Mesothelial cell of epicardium (in vitro differentiated cells): Measurements from ENCODE around the gene FAM83G. TPM values are rescaled to one million over a fixed set of nuclear protein-coding genes. Genes with fewer than 3 reads are reported as not detected.

ENCODE experiments used
- DNase-seq, 2 experiments: peaks; one replicate each; pipeline ENCODE4 v3.0.0; 2021; ENCODE audit warnings: low spot score in 2 of 2; ENCODE audit not compliant: unreplicated experiment in 2 of 2
- H3K27ac Mint-ChIP-seq: 2 replicates; pipeline ENCODE4 v1.8.0; 2021; ENCODE audit warnings: mixed read lengths
- H3K27me3 Mint-ChIP-seq: 2 replicates; pipeline ENCODE4 v1.8.0; 2021; ENCODE audit warnings: low read depth, mixed read lengths
- H3K36me3 Mint-ChIP-seq: 2 replicates; pipeline ENCODE4 v1.8.0; 2021; ENCODE audit warnings: mixed read lengths
- H3K4me1 Mint-ChIP-seq: 2 replicates; pipeline ENCODE4 v1.8.0; 2021; ENCODE audit warnings: mixed read lengths
- H3K4me3 Mint-ChIP-seq: 2 replicates; pipeline ENCODE4 v1.8.0; 2021; ENCODE audit warnings: mild to moderate bottlenecking, moderate library complexity, mixed read lengths
- H3K9me3 Mint-ChIP-seq: 2 replicates; pipeline ENCODE4 v1.8.0; 2021; ENCODE audit warnings: mixed read lengths
- total RNA-seq: library from RNA; stranded (reverse); gene quantifications from 3 replicates; pipeline ENCODE4 v1.2.1, GENCODE V29; 2021
- TF ChIP-seq, protein P1 (sequence below): fragments of 200-600 bp; sonication (generic); IDR thresholded peaks from one replicate; pipeline ENCODE4 v1.5.0; 2021; ENCODE audit warnings: antibody characterized with exemption; ENCODE audit not compliant: unreplicated experiment

FAM83G gene
- total RNA-seq, 1 donor from 2014 or later: 14.5 TPM

DNA sequence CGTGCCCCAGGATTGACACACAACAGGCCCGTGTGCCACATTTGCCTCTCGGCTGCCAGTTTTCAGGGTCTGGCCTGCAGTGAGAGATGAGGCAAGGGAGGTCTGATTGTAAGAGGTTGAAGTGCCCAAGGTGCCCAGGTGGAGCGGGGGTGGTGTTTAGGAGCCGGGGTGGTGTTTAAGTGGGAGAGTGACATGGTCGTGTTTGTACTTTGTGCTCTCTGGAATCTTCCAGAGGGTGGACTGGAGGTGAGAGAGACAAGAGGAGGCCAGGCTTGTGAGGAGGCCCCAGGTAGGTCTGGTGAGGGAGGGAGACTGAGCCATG is 42.1 kb downstream of the FAM83G start:
- no peak overlapping the region for H3K4me3 Mint-ChIP-seq
- no peak for DNase-seq
- peaks cover 30% of the 10 kb centered on the region for H3K4me1 Mint-ChIP-seq
- TF ChIP-seq, protein P1, sequence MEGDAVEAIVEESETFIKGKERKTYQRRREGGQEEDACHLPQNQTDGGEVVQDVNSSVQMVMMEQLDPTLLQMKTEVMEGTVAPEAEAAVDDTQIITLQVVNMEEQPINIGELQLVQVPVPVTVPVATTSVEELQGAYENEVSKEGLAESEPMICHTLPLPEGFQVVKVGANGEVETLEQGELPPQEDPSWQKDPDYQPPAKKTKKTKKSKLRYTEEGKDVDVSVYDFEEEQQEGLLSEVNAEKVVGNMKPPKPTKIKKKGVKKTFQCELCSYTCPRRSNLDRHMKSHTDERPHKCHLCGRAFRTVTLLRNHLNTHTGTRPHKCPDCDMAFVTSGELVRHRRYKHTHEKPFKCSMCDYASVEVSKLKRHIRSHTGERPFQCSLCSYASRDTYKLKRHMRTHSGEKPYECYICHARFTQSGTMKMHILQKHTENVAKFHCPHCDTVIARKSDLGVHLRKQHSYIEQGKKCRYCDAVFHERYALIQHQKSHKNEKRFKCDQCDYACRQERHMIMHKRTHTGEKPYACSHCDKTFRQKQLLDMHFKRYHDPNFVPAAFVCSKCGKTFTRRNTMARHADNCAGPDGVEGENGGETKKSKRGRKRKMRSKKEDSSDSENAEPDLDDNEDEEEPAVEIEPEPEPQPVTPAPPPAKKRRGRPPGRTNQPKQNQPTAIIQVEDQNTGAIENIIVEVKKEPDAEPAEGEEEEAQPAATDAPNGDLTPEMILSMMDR: no peak
- peak overlapping the region; percentile 57 for H3K27ac Mint-ChIP-seq
- H3K27me3 Mint-ChIP-seq: no peaks in the 10 kb centered on the region
- no peaks in the 10 kb centered on the region for H3K9me3 Mint-ChIP-seq
- no peaks in the 10 kb centered on the region for H3K36me3 Mint-ChIP-seq

DNA sequence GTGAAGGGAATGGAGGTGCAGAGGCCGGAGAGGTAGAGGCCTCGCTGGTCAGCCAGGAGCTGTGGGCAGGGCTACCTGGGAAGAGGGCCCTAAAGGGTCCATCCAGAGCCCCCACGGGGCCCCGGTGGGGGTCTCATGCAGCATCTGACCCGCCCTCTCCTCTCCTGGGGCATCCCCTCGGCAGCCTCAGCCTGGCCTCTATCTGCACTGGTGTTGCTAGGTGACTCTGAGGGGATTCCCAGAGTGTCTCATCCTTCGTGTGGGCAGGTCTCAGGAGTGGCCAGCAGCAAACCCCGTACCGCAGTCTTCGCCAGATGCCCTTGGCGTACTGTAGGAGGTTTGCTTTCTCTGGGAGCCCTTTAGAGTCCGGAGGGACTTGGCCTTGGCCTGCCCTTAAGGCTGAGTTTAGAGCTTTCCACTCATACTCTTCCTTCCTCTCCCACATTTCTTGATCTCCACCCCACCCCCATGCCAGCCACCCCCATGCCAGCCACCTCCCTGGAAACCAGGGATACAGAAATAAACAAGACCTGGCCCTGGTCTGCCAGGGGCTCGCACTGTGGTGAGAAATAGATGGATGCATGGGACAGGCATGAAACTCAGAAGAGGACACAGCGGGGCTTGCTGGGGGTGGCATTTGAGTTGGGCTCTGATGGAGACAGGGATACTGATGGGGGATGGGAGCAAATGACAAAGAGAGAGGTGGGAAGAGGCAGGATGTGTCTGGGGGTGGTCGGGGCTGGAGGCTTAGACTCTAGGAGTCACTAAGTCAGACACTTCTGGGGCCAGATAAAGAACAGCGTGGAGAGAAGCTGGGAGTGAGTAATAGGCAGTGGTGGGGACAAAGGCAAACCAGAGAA is 42.7 kb downstream of the FAM83G start:
- H3K27me3 Mint-ChIP-seq: no peaks in the 10 kb centered on the region
- no peaks in the 10 kb centered on the region for H3K9me3 Mint-ChIP-seq
- no peaks in the 10 kb centered on the region for H3K36me3 Mint-ChIP-seq
- no peak overlapping the region for H3K4me3 Mint-ChIP-seq
- TF ChIP-seq, protein P1: no peak
- H3K4me1 Mint-ChIP-seq: peaks cover 25% of the 10 kb centered on the region
- DNase-seq: no peak
- H3K27ac Mint-ChIP-seq: peak overlapping the region; percentile 71

DNA sequence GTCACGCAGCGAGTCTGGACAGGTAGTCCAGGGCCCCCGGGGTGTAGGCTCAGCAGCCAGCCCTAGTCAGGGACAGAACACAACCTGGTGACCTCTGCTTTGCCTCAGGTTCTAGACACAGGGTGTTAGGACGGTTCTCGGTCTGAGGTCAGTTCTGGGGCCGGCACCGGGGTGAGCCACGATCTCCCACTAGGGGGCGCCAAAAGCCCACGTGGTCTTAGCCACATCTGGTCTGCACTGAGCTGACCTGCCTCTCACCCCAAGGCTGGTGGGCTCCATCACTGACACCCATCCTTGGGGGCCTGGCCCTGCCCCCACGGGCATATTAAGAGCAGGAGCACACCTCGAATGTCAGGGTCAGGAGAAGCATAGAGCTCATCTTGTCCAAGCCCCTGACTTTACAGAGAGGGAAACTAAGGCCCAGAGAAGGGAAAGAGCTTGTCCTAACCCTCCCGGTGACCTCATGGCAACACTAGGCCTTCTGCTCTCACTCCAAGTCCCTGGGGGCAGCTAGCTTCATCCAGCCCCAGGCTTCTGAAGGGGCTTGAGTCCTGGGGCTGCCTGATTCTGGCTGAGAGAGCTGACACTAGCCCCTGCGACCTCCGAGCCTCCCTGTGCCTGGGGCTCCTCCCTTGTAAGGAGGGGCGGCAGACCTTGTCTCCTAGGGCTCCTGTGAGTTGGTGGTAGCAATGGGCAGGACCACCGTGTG is 43.6 kb downstream of the FAM83G start:
- Mint-ChIP-seq H3K36me3 (no peaks in the 10 kb centered on the region), H3K27me3 (no peaks in the 10 kb centered on the region), H3K27ac (peak overlapping the region; percentile 61), H3K4me3 (no peak overlapping the region), H3K4me1 (peaks cover 24% of the 10 kb centered on the region), H3K9me3 (no peaks in the 10 kb centered on the region)
- TF ChIP-seq, protein P1: peak; percentile 90
- DNase-seq: peak; percentile 69 to 88

DNA sequence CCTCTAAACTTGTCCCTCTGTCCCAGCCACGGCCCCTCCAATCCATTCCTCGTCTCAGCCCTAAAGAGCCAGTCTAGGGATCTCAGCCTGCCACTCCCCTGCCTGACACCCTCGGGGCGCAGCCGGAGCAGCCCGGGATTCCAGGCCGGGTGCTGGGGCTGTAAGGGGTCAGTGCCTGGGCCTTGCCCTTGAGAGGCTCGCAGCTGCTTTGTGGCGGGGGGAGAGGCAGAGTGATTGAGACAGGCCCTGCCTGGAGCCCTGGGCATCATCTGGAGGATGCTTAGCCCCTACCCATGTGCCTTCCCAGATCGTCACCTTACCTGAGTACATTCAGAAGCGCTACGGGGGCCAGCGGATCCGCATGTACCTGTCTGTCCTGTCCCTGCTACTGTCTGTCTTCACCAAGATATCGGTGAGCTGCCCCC is 44.3 kb downstream of the FAM83G start:
- no peaks in the 10 kb centered on the region for H3K9me3 Mint-ChIP-seq
- TF ChIP-seq, protein P1: no peak
- no peaks in the 10 kb centered on the region for H3K36me3 Mint-ChIP-seq
- H3K27ac Mint-ChIP-seq: no peak overlapping the region
- DNase-seq: no peak
- H3K4me1 Mint-ChIP-seq: peaks cover 24% of the 10 kb centered on the region
- H3K4me3 Mint-ChIP-seq: no peak overlapping the region
- no peaks in the 10 kb centered on the region for H3K27me3 Mint-ChIP-seq

DNA sequence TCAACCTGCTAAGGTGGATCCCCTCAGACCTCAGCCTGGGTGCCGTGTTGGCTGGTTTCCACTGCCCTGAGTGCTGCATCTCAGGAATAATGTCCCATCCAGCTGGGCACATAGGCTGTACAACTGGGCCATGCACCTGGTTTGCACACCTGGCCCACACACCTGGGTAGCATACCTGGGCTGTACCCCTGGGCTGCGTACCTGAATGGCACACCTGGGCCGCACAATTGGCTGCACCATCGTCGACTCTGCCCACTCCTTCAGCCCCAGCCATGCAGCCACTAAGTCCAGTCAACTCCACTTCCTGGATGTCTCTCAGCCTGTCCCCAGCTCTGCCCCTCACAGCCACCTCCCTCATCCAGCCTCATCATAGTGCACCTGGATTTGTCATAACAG is 44.7 kb downstream of the FAM83G start:
- no peak for DNase-seq

More for the DNA sequence above, 44.7 kb downstream of the FAM83G start:
- Mint-ChIP-seq H3K4me1 (peaks cover 24% of the 10 kb centered on the region), H3K27ac (no peak overlapping the region), H3K27me3 (no peaks in the 10 kb centered on the region), H3K4me3 (no peak overlapping the region), H3K36me3 (no peaks in the 10 kb centered on the region), H3K9me3 (no peaks in the 10 kb centered on the region)
- TF ChIP-seq, protein P1: no peak
